ENCODE measurements around the gene COL20A1. TPM values are rescaled to one million over a fixed set of nuclear protein-coding genes. Genes with fewer than 3 reads are reported as not detected.

COL20A1 gene
- total RNA-seq, 2 donors from 2014 or later = 7.1 TPM; not detected in 1

DNA sequence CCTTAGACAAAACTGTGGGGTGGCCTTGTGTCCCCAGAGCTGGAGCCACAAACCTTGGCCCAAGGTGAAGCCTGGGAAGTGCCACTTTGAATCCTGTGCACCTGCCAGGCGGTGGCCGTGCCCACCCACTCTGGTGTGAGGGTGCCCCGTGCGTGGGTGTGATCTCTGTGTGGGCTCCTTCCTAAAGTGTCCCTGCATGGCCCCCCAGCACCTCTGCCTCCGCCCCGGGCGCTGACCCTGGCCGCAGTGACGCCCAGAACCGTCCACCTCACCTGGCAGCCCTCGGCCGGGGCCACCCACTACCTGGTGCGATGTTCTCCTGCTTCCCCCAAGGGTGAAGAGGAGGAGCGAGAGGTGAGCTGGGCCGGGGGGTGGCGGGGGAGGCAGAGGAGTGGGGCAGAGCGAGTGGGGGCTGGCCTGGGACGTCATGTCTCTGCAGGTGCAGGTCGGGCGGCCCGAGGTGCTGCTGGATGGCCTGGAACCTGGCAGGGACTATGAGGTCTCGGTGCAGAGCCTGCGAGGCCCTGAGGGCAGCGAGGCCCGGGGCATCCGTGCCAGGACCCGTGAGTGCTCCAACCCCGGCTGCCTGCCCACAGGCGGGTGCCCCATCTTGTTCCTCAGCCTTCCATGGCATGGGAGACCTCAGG, 18.3 kb downstream of the COL20A1 start:
- Histone ChIP-seq H3K27me3 (replicated peaks; ENCODE audit: insufficient read depth) (peaks cover 28% of the 10 kb centered on the region), H3K27ac (no peak overlapping the region), H3K4me3 (no peak overlapping the region), H3K4me1 (replicated peaks) (no peaks in the 10 kb centered on the region), H3K36me3 (no peaks in the 10 kb centered on the region), H3K9me3 (no peaks in the 10 kb centered on the region)
- TF ChIP-seq, protein P1, sequence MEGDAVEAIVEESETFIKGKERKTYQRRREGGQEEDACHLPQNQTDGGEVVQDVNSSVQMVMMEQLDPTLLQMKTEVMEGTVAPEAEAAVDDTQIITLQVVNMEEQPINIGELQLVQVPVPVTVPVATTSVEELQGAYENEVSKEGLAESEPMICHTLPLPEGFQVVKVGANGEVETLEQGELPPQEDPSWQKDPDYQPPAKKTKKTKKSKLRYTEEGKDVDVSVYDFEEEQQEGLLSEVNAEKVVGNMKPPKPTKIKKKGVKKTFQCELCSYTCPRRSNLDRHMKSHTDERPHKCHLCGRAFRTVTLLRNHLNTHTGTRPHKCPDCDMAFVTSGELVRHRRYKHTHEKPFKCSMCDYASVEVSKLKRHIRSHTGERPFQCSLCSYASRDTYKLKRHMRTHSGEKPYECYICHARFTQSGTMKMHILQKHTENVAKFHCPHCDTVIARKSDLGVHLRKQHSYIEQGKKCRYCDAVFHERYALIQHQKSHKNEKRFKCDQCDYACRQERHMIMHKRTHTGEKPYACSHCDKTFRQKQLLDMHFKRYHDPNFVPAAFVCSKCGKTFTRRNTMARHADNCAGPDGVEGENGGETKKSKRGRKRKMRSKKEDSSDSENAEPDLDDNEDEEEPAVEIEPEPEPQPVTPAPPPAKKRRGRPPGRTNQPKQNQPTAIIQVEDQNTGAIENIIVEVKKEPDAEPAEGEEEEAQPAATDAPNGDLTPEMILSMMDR (IDR thresholded peaks at IDR 0.05) = no peak
- TF ChIP-seq POLR2AphosphoS5 (IDR thresholded peaks at IDR 0.05) (no peak), POLR2A (IDR thresholded peaks at IDR 0.05) (no peak)
- DNase-seq (ENCODE audit: low spot score) = no peak
- 82% methylated on average over 28 of the region's 29 CpGs for WGBS
- intact Hi-C loops (cut with DNase I) = loop anchor here (2.0 kb wide), 1 partner anchor 69 kb away; no protein-coding TSS in a partner anchor

DNA sequence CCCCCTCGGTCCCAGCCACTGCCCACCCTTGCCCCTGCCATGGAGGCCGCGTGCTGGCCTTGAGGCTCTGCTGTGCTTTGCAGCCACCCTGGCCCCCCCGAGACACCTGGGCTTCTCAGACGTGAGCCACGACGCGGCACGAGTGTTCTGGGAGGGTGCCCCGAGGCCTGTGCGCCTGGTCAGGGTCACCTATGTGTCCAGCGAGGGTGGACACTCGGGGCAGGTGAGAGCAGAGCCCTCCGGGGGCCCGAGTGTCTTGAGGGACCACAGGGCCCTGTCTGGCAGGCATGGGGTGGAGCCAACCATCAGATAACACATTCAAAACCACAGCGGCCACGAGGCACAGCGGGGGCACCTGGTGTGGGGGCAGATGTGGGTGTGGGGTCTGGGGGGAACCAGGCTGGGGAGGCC, 18.9 kb downstream of the COL20A1 start:
- Histone ChIP-seq H3K27ac (no peak overlapping the region), H3K4me1 (replicated peaks) (no peaks in the 10 kb centered on the region), H3K36me3 (no peaks in the 10 kb centered on the region), H3K4me3 (no peak overlapping the region), H3K9me3 (no peaks in the 10 kb centered on the region), H3K27me3 (replicated peaks; ENCODE audit: insufficient read depth) (peaks cover 22% of the 10 kb centered on the region)
- DNase-seq (ENCODE audit: low spot score) = no peak
- TF ChIP-seq POLR2A (IDR thresholded peaks at IDR 0.05) (no peak), POLR2AphosphoS5 (IDR thresholded peaks at IDR 0.05) (no peak)
- TF ChIP-seq, protein P1 (IDR thresholded peaks at IDR 0.05) = no peak
- intact Hi-C loops (cut with DNase I) = loop anchor here (2.0 kb wide), 1 partner anchor 69 kb away; no protein-coding TSS in a partner anchor
- WGBS = 76% methylated on average over 4 of the region's 18 CpGs

DNA sequence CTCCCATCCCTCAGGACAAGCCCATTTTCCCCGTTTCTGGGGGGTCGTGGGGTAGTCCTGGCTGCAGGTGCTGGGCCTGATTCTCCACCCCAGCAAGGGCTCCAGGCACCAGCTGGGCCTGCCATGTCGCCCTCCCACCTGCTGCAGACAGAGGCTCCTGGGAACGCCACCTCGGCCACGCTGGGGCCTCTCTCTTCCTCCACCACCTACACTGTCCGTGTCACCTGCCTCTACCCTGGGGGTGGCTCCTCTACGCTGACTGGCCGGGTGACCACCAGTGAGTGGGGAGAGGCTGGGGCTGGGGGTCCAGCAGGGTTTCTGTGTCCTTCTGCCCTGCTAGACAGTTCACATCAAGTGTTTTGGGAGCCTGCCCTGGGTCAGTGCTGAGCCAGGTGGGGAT, 19.3 kb downstream of the COL20A1 start:
- TF ChIP-seq POLR2A (IDR thresholded peaks at IDR 0.05) (no peak), POLR2AphosphoS5 (IDR thresholded peaks at IDR 0.05) (no peak)
- TF ChIP-seq, protein P1 (IDR thresholded peaks at IDR 0.05) = no peak
- DNase-seq (ENCODE audit: low spot score) = no peak
- H3K27me3 ChIP-seq (replicated peaks; ENCODE audit: insufficient read depth) = peaks cover 19% of the 10 kb centered on the region
- H3K9me3 ChIP-seq = no peaks in the 10 kb centered on the region
- 67% methylated on average over 9 of the region's 9 CpGs for WGBS
- intact Hi-C loops (cut with DNase I) = no loop called here
- no peak overlapping the region for H3K4me3 ChIP-seq
- no peak overlapping the region for H3K27ac ChIP-seq
- no peaks in the 10 kb centered on the region for H3K36me3 ChIP-seq
- no peaks in the 10 kb centered on the region for H3K4me1 ChIP-seq (replicated peaks)

DNA sequence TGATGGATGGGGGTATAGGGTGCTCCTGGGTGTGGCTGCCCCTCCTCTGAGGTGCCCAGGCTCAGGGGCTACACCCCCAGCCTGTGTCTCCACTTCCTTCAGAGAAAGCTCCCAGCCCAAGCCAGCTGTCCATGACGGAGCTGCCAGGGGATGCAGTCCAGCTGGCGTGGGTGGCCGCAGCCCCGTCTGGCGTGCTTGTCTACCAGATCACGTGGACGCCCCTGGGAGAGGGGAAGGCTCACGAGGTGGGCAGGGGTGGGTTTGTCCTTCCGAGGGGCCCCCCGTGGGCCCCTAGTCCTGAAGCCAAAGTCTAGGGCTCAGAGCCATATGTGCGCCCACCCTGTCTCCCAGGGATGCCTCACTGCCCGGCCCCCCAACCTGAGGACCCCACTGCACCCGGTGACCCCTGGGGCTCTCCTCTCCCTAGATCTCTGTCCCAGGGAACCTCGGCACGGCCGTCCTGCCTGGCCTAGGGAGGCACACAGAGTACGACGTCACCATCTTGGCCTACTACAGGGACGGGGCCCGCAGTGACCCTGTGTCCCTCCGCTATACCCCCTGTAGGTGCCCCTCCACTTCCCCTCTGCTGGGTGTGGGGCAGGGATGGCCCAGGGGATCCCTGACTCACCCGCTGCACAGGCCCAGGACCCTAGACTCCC, 19.8 kb downstream of the COL20A1 start:
- intact Hi-C loops (cut with DNase I) = no loop called here

More for the DNA sequence above, 19.8 kb downstream of the COL20A1 start:
- TF ChIP-seq POLR2AphosphoS5 (IDR thresholded peaks at IDR 0.05) = no peak
- TF ChIP-seq, protein P1 (IDR thresholded peaks at IDR 0.05) = no peak
- no peak for TF ChIP-seq POLR2A (IDR thresholded peaks at IDR 0.05)
- no peaks in the 10 kb centered on the region for H3K9me3 ChIP-seq
- 69% methylated on average over 22 of the region's 22 CpGs for WGBS
- H3K4me3 ChIP-seq = no peak overlapping the region
- DNase-seq (ENCODE audit: low spot score) = no peak
- H3K27ac ChIP-seq = no peak overlapping the region
- no peaks in the 10 kb centered on the region for H3K36me3 ChIP-seq
- H3K27me3 ChIP-seq (replicated peaks; ENCODE audit: insufficient read depth) = peaks cover 13% of the 10 kb centered on the region
- no peaks in the 10 kb centered on the region for H3K4me1 ChIP-seq (replicated peaks)

Data from prostate gland (tissue), 2 donors.